Measurements from ENCODE around the gene CNOT2.

DNA sequence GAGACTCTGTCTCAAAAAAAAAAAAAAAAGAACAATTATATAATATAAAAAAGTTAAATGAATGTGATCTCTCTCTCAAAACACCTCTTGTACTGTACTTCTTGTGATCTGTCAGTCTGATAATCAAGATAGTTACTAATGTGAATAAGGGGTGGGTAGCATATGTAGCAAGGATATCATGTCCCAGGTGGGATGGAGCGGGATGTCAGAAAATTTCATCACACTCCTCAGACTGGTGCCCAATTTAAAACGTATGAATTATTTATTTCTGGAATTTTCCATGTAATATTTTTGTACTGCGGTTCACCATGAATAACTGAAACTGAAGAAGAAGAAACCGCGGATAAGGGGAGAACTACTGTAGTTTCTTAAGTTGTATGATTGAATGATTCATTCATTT lies 11.0 kb downstream of the CNOT2 start:
- no peak for TF ChIP-seq CTCF (IDR thresholded peaks at IDR 0.05)
- no peak for TF ChIP-seq POLR2A (IDR thresholded peaks at IDR 0.05)
